ENCODE data around the gene AIFM3. TPM values are rescaled to one million over a fixed set of nuclear protein-coding genes. Genes with fewer than 3 reads are reported as not detected.
"Not testable (repeated sequence)": the region's sequence is repeated elsewhere in the genome, so short reads cannot be mapped to it uniquely, and the experiment has no call there.

AIFM3 gene
- total RNA-seq, 1 donor from 2014 or later, result 2.6 TPM

DNA sequence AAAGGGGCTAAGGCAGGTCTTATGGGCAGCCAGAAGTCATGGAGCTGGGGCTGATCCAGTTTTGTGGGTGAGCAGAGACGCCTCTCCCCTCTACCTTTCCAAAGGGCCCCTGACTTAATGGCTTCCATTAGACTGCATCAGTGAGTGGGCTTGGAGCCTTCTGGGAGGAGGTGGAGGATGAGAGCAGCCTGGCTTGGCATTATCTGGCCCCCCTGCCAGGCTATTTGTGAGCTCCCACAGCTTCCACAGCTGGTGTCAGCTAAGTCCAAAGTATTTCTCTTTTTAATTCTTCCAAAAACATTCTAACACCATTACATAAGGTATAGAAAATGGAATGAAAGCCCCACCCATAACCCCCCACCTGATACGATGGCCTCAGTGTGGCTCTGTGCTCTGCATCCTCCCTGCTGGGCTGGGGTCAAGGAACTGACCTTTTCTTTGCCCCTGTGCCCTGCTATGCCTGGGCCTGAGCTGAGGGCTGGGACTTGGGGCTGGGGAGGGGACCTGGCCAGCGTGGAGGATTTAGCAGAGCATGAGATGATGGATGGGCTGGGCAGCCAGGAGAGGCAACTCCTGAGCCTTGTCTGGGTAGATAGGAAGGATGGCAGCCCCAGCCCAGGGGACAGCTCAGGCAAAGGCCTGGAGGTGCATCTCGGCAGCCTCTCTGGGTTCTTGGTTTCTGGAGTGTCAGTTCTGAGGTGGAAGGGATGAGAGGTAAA, 4.0 kb downstream of the AIFM3 start:
- DNase-seq (ENCODE audit: extremely low spot score, unreplicated experiment), result no peak
- Mint-ChIP-seq H3K27ac (no peak overlapping the region), H3K4me1 (ENCODE audit: unreplicated experiment) (peaks cover 6% of the 10 kb centered on the region), H3K36me3 (no peaks in the 10 kb centered on the region), H3K4me3 (no peak overlapping the region), H3K9me3 (no peaks in the 10 kb centered on the region), H3K27me3 (no peaks in the 10 kb centered on the region)
- TF ChIP-seq, protein P1, sequence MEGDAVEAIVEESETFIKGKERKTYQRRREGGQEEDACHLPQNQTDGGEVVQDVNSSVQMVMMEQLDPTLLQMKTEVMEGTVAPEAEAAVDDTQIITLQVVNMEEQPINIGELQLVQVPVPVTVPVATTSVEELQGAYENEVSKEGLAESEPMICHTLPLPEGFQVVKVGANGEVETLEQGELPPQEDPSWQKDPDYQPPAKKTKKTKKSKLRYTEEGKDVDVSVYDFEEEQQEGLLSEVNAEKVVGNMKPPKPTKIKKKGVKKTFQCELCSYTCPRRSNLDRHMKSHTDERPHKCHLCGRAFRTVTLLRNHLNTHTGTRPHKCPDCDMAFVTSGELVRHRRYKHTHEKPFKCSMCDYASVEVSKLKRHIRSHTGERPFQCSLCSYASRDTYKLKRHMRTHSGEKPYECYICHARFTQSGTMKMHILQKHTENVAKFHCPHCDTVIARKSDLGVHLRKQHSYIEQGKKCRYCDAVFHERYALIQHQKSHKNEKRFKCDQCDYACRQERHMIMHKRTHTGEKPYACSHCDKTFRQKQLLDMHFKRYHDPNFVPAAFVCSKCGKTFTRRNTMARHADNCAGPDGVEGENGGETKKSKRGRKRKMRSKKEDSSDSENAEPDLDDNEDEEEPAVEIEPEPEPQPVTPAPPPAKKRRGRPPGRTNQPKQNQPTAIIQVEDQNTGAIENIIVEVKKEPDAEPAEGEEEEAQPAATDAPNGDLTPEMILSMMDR (conservative IDR thresholded peaks at IDR 0.05), result no peak

GRCh38 chr22:20972014-20972694, 5.1 kb downstream of the AIFM3 start:
- not testable (repeated sequence) for H3K27ac Mint-ChIP-seq; H3K27me3 Mint-ChIP-seq; H3K9me3 Mint-ChIP-seq; H3K4me1 Mint-ChIP-seq (ENCODE audit: unreplicated experiment); DNase-seq (ENCODE audit: extremely low spot score, unreplicated experiment); H3K4me3 Mint-ChIP-seq; H3K36me3 Mint-ChIP-seq

GRCh38 chr22:20972933-20973577, 6.0 kb downstream of the AIFM3 start:
- DNase-seq (ENCODE audit: extremely low spot score, unreplicated experiment), result no peak
- TF ChIP-seq, protein P1 (conservative IDR thresholded peaks at IDR 0.05), result no peak
- Mint-ChIP-seq H3K27ac (no peak overlapping the region), H3K9me3 (no peaks in the 10 kb centered on the region), H3K36me3 (no peaks in the 10 kb centered on the region), H3K27me3 (no peaks in the 10 kb centered on the region), H3K4me1 (ENCODE audit: unreplicated experiment) (peaks cover 6% of the 10 kb centered on the region), H3K4me3 (no peak overlapping the region)

DNA sequence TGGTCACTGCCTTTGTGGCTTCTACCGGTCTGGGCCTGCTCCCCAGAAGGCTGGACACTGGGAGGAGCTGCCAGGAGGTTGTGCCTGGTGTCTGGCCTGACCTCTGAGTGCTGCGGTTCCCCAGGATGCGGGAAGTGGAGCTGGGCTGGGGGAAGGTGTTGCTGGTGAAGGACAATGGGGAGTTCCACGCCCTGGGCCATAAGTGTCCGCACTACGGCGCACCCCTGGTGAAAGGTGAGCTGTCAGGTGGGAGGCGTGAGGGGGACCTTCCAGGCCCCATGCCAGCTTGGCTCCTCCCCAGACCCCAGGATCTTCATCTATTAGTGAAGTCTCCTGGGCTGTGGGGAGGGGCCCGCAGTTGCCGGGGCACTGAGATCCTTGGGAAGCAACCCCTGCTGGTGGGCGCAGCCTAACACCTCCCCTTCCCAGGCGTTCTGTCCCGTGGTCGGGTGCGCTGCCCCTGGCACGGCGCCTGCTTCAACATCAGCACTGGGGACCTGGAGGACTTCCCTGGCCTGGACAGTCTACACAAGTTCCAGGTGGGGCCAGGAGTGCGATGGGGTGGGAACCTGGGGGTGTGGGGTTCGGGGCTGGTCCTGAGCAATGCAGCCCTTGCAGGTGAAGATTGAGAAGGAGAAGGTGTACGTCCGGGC, 6.7 kb downstream of the AIFM3 start:
- DNase-seq (ENCODE audit: extremely low spot score, unreplicated experiment), result no peak
- H3K36me3 Mint-ChIP-seq, result no peaks in the 10 kb centered on the region
- no peak overlapping the region for H3K27ac Mint-ChIP-seq
- no peak overlapping the region for H3K4me3 Mint-ChIP-seq
- H3K4me1 Mint-ChIP-seq (ENCODE audit: unreplicated experiment), result peaks cover 6% of the 10 kb centered on the region
- no peaks in the 10 kb centered on the region for H3K27me3 Mint-ChIP-seq
- no peaks in the 10 kb centered on the region for H3K9me3 Mint-ChIP-seq
- TF ChIP-seq, protein P1 (conservative IDR thresholded peaks at IDR 0.05), result no peak

GRCh38 chr22:20974336-20974955, 7.4 kb downstream of the AIFM3 start:
- DNase-seq (ENCODE audit: extremely low spot score, unreplicated experiment), result no peak
- H3K4me3 Mint-ChIP-seq, result no peak overlapping the region
- H3K4me1 Mint-ChIP-seq (ENCODE audit: unreplicated experiment), result peaks cover 9% of the 10 kb centered on the region
- H3K27me3 Mint-ChIP-seq, result peaks cover 2% of the 10 kb centered on the region
- TF ChIP-seq, protein P1 (conservative IDR thresholded peaks at IDR 0.05), result no peak
- H3K9me3 Mint-ChIP-seq, result no peaks in the 10 kb centered on the region
- H3K27ac Mint-ChIP-seq, result no peak overlapping the region
- H3K36me3 Mint-ChIP-seq, result no peaks in the 10 kb centered on the region

Measured in type B pancreatic cell (in vitro differentiated cells).